Ovary (tissue), 3 donors: ENCODE data around the gene CRYGN.

ENCODE experiments used
- POLR2A ChIP-seq: fragments of 450-650 bp; IDR thresholded peaks from one replicate; pipeline ENCODE4 v1.6.1; 2017; ENCODE audit warnings: antibody characterized with exemption, mild to moderate bottlenecking, moderate library complexity
- TF ChIP-seq, protein P1 (sequence below), 3 donors: fragments of 450-650 bp in 2 of 3; fragments of 200-600 bp in 1 of 3; IDR thresholded peaks; one replicate each; pipeline versions ENCODE4 v1.5.1 to v1.8.0; 2016 to 2022; ENCODE audit warnings: antibody characterized with exemption in 3 of 3, mild to moderate bottlenecking in 1 of 3
- donor health status: DM: no; HTN: no; CAD: no.

DNA sequence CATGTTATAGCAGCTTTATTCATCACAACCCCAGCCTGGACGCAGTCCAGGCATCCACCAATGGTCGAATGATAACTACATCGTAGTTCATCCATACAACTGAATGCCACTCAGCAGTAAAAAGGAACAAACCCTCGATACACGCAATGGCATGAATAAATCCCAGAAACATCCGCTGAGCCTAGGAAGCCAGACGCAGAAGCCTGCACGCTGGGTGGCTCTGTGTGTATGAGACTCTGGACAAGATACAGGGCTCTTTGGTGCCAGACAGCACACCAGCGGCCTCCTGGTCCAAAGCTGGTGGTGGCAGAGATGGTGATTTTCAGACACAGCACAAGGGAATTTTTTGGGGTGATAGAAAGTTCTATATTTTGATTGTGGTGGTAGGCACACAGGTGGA, 10.0 kb upstream of the CRYGN start:
- TF ChIP-seq, protein P1, sequence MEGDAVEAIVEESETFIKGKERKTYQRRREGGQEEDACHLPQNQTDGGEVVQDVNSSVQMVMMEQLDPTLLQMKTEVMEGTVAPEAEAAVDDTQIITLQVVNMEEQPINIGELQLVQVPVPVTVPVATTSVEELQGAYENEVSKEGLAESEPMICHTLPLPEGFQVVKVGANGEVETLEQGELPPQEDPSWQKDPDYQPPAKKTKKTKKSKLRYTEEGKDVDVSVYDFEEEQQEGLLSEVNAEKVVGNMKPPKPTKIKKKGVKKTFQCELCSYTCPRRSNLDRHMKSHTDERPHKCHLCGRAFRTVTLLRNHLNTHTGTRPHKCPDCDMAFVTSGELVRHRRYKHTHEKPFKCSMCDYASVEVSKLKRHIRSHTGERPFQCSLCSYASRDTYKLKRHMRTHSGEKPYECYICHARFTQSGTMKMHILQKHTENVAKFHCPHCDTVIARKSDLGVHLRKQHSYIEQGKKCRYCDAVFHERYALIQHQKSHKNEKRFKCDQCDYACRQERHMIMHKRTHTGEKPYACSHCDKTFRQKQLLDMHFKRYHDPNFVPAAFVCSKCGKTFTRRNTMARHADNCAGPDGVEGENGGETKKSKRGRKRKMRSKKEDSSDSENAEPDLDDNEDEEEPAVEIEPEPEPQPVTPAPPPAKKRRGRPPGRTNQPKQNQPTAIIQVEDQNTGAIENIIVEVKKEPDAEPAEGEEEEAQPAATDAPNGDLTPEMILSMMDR (IDR thresholded peaks at IDR 0.05): no peak
- no peak for TF ChIP-seq POLR2A
